ENCODE data around the gene BLOC1S3. TPM values are rescaled to one million over a fixed set of nuclear protein-coding genes. Genes with fewer than 3 reads are reported as not detected.

BLOC1S3 gene
- total RNA-seq, 6 experiments from 2014 or later: 4.7 to 17.0 (median 6.1) TPM

DNA sequence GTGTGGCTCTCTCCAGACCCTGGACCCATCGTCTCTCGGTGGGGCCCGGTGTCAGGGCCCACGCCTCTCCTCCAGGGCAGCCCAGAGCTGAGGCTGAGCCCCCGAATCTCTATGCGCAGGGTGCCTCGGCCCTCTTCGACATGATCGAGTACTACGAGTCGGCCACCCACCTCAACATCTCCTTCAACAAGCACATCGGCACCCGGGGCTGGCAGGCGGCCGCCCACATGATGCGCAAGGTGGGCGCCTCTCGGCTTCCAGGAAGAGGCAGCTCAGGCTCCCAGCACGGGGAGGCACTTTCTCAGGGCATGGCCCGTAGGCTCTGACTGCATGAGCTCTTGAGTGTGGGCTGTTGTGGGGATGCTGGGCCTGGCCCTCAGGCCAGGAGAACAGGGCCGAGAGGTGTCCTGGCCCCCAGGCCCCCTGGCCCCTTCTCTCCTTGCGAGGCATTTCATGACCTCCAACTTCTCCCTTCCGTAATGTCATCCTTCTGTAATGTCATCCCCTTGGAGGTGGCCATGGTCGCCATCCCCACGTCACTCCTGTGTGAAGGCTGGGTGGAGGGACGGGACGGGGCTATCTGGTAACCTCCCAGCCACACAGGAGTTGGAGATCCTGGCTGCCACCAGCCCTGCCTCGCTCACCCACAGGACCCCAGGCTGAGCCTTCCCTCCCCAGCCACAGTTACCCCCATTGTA lies 37.2 kb upstream of the BLOC1S3 start:
- no peaks in the 10 kb centered on the region for H3K4me1 ChIP-seq
- 93% methylated on average over 3 of the region's 28 CpGs for WGBS (ENCODE audit: insufficient coverage, low coverage, low lambda C conversion rate, missing lambda C conversion rate)
- H3K9me3 ChIP-seq: no peaks in the 10 kb centered on the region
- H3K27me3 ChIP-seq: no peaks in the 10 kb centered on the region
- TF ChIP-seq POLR2A (IDR thresholded peaks at IDR 0.05): no peak
- TF ChIP-seq, protein P1, sequence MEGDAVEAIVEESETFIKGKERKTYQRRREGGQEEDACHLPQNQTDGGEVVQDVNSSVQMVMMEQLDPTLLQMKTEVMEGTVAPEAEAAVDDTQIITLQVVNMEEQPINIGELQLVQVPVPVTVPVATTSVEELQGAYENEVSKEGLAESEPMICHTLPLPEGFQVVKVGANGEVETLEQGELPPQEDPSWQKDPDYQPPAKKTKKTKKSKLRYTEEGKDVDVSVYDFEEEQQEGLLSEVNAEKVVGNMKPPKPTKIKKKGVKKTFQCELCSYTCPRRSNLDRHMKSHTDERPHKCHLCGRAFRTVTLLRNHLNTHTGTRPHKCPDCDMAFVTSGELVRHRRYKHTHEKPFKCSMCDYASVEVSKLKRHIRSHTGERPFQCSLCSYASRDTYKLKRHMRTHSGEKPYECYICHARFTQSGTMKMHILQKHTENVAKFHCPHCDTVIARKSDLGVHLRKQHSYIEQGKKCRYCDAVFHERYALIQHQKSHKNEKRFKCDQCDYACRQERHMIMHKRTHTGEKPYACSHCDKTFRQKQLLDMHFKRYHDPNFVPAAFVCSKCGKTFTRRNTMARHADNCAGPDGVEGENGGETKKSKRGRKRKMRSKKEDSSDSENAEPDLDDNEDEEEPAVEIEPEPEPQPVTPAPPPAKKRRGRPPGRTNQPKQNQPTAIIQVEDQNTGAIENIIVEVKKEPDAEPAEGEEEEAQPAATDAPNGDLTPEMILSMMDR (IDR thresholded peaks at IDR 0.05): no peak
- H3K4me3 ChIP-seq: no peak overlapping the region
- DNase-seq (no peak), ATAC-seq (no peak)
- H3K27ac ChIP-seq: no peak overlapping the region
- intact Hi-C loops (cut with DNase I): no loop called here
- H3K36me3 ChIP-seq: peaks cover 0 to 13% (median 0%) of the 10 kb centered on the region in 4 donors

DNA sequence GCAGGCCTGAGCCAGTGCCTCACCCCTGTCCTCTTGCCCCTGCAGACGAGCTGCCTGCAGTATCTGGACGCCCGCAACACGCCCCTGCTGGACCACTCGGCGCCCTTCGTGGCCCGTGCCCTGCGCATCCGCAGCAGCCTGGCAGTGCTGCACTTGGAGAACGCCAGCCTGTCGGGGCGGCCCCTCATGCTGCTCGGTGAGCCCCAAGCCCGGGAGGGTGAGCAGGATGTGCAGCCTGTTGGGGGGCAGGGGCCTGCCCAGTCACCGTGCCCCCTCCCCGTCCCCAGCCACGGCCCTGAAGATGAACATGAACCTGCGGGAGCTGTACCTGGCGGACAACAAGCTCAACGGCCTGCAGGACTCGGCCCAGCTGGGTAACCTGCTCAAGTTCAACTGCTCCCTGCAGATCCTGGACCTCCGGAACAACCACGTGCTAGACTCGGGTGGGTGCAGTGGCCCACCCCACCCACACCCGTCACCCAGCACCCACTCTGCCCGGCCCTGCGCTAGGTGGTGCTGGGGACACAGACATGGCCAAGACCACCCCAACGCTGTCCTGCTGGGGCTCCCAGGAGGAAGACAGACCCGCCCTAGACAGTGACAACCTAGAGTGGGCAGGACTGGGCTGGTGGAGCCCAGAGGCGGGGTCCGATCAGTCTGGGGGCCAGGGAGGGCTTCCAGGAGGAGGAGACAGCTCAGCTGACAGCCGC lies 36.4 kb upstream of the BLOC1S3 start:
- Histone ChIP-seq H3K4me3 (no peak overlapping the region), H3K4me1 (no peaks in the 10 kb centered on the region), H3K27ac (no peak overlapping the region), H3K27me3 (no peaks in the 10 kb centered on the region), H3K36me3 (peaks cover 0 to 13% (median 0%) of the 10 kb centered on the region in 4 donors), H3K9me3 (no peaks in the 10 kb centered on the region)
- 90% methylated on average over 7 of the region's 33 CpGs for WGBS (ENCODE audit: insufficient coverage, low coverage, low lambda C conversion rate, missing lambda C conversion rate)
- ATAC-seq: no peak
- no peak for DNase-seq
- intact Hi-C loops (cut with DNase I): no loop called here
- TF ChIP-seq, protein P1 (IDR thresholded peaks at IDR 0.05): no peak
- TF ChIP-seq POLR2A (IDR thresholded peaks at IDR 0.05): no peak

DNA sequence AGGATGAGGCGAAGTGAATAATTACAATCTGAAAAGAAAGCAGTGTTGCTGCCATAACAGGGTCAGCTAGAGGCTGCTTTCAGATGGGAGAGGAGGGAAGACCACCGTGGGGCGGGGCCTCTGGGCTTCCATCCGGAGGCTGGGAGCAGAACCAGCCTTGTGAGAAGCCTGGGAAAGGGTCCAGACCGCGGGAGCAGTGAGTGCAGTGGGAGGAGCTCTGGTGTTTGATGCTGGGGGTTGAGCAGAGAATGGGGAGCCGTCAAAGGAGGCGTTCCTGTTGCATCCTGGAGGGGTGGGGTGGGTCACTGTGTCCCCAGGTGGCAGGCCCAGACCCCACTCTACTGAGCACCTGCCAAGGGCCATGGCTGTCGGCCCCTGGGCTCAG lies 35.9 kb upstream of the BLOC1S3 start:
- no peak overlapping the region for H3K27ac ChIP-seq
- H3K4me1 ChIP-seq: no peaks in the 10 kb centered on the region
- no peaks in the 10 kb centered on the region for H3K9me3 ChIP-seq
- H3K4me3 ChIP-seq: no peak overlapping the region
- WGBS (ENCODE audit: insufficient coverage, low coverage, low lambda C conversion rate, missing lambda C conversion rate): 90% methylated on average over 5 of the region's 9 CpGs
- TF ChIP-seq, protein P1 (IDR thresholded peaks at IDR 0.05): no peak
- TF ChIP-seq POLR2A (IDR thresholded peaks at IDR 0.05): no peak
- intact Hi-C loops (cut with DNase I): no loop called here
- no peak for DNase-seq
- no peaks in the 10 kb centered on the region for H3K27me3 ChIP-seq
- H3K36me3 ChIP-seq: peaks cover 0 to 13% (median 0%) of the 10 kb centered on the region in 4 donors
- no peak for ATAC-seq

DNA sequence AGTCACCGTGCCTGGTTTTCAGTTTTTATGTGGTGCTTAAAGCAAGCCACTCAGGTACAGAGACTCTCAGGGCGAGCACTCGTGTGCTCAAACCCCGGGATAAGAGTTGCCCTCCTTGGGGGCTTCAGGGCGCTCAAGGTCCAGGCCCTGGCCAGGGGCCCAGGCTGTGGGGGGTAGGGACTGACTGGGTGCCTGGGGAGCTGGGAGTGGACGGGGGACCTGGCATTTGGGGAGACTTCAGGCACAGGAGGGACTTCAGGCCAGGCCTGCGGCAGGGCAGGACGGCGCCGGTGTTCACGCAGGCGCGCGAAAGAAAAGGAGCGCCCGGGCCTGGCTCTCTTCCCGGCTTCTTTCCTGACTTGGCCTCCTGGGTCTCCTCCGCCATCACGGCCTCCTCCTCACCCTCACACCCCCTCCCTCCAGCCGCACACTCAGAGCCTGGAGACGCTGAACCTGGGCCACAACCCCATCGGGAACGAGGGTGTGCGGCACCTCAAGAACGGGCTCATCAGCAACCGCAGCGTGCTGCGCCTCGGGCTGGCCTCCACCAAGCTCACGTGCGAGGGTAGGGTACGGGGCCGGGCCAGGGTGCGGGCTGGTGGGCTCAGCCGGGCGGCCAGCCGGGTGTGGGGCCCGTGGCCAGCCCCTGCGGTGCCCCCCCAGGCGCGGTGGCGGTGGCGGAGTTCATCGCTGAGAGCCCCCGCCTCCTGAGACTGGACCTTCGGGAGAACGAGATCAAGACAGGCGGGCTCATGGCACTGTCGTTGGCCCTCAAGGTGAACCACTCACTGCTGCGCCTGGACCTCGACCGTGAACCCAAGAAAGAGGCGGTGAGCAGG lies 33.9 kb upstream of the BLOC1S3 start:
- DNase-seq (no peak), ATAC-seq (no peak)
- intact Hi-C loops (cut with DNase I): no loop called here
- Histone ChIP-seq H3K4me1 (no peaks in the 10 kb centered on the region), H3K27ac (no peak overlapping the region), H3K27me3 (no peaks in the 10 kb centered on the region), H3K9me3 (no peaks in the 10 kb centered on the region), H3K36me3 (peaks cover 0 to 13% (median 0%) of the 10 kb centered on the region in 4 donors), H3K4me3 (no peak overlapping the region)
- 98% methylated on average over 19 of the region's 53 CpGs for WGBS (ENCODE audit: insufficient coverage, low coverage, low lambda C conversion rate, missing lambda C conversion rate)
- TF ChIP-seq, protein P1 (IDR thresholded peaks at IDR 0.05): no peak
- no peak for TF ChIP-seq POLR2A (IDR thresholded peaks at IDR 0.05)

Measured in right lobe of liver (tissue), 6 donors.